LoVo (cell line): Measurements from ENCODE around the gene CCDC136.
A peak's percentile ranks its signal among the peaks of the same experiment; 100 is the strongest.

Experiments
- DNase-seq: peaks from one replicate; pipeline ENCODE4 v3.0.0-alpha.2; 2016; ENCODE audit warnings: low spot score

Gene CCDC136

DNA sequence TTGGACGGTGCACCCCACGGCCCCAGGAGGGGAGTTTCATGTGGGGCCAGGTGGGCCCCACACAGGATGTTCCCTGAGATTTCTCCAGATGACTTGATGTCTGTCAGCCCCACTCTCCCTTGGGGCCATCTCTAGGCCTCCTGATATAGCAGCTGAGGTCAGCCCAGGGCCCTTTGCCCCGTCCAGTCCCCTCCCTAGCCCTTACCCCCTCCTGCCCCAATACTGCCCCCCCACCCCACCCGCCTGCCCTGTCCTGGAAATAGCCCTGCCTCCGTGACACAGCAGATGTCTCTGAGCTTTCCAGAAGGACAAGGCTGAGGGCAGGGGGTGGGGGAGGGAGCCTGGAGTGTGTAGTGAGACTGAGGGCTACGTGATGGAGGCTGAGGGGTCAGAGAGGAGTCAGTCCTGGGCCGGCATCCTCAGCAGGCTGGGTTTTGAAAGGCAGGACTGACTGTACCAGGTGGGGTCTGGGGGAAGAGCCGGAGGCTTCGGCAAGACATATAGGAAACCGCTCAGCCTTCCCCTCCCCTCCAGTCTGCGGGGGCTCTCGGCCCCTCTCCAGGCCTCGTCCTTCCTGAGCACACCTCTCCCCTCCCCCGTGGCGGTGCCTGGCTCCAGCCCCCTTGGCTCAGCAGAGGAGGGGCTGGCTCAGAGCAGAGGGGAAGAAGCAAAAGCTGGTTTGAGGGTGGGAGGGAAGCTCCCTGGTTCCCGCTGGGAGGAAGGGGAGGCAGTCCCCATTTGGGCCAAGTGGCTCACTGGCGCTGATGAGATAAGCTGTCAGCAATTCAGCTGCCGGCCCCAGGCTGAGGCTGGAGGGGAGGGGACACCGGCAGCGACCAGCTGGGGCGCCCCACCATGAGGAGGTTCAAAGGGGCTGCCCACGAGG lies 40.5 kb downstream of the CCDC136 start:
- no peak for DNase-seq

DNA sequence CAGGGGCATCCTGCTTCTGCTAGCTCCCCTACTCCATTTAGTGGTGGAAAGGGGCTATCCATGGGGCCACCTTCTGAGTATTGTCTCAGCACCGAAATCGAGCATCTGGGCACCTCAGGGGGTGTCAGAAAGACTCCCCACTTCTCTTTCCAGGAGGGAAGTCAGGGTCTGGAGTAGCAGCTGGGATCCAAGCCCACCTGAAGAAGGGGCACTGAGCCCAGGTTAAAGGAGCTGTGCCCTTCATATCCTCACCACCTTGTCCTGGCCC lies 41.0 kb downstream of the CCDC136 start:
- DNase-seq, result no peak

DNA sequence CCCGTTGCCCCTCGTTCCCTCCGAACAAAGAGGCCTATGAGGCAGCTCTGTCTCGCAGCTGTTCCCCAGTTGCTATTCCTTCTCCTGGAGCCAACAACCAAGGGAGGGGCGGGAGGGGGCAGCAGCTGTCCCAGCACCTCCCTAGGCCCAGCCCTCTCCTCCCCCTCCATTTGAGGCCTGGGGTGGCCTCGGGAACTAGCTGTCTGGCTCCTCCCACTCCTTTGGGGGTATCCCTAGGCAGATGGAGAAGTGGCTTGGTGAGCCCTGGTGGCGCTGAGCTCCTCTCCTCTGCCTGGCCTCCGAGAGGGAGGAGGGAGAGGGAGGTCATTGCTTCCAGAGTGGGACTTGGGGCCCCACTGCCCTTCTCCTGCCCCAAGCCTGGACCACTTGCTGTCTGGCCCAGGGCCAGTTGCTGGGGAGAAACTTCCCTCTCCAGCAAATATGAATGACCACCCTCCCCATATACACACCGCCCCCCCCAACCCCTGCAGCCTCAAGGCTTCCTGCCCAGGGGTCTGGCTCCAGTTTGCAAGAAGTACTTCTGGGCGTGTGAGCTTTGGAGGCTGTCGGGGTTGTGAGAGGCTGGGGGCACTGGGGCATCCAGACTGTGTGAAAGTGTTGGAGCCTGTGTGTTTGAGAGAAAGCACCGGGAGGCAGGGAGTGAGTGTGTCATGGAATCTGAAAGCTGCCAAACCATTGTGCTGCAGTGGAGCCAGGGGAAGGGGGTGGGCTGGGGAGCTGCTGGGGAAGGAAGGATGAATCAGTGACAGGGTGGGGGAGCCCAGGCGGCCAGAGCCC lies 41.6 kb downstream of the CCDC136 start:
- no peak for DNase-seq

DNA sequence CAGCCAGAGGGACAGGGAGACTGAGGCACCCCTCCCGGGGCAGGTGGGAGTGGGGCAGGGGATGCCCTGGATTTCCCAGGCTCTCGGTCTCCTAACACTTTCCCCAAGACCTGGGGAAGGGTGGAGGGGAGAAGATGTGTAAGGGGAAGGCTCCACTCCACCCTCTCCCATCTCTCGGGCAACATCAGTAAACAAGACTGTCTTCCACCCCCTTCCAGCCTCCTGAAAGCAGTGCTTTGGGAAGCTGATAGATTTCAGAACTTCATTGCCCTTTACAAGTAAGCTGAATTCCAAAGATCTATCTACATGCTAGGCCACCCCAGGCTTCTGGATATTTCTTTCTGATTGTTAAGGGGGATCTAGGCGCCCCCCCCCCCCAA lies 42.2 kb downstream of the CCDC136 start:
- DNase-seq, result no peak

DNA sequence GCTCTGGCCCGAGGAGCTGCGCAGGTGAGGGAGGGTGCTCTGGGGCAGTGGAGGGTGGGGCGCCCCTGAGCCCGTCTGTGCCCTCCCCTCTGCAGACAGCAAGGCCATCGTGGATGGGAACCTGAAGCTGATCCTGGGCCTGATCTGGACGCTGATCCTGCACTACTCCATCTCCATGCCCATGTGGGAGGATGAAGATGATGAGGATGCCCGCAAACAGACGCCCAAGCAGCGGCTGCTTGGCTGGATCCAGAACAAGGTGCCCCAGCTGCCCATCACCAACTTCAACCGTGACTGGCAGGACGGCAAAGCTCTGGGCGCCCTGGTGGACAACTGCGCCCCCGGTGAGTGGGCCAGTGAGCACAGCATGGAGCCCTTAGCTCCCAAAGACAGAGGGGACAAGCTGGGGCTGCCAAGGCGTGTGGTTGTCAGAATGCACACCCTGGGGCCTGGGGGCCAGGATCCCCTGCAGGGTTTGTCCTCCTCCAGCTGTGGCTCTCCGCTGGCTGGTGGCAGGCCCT lies 43.5 kb downstream of the CCDC136 start:
- no peak for DNase-seq

DNA sequence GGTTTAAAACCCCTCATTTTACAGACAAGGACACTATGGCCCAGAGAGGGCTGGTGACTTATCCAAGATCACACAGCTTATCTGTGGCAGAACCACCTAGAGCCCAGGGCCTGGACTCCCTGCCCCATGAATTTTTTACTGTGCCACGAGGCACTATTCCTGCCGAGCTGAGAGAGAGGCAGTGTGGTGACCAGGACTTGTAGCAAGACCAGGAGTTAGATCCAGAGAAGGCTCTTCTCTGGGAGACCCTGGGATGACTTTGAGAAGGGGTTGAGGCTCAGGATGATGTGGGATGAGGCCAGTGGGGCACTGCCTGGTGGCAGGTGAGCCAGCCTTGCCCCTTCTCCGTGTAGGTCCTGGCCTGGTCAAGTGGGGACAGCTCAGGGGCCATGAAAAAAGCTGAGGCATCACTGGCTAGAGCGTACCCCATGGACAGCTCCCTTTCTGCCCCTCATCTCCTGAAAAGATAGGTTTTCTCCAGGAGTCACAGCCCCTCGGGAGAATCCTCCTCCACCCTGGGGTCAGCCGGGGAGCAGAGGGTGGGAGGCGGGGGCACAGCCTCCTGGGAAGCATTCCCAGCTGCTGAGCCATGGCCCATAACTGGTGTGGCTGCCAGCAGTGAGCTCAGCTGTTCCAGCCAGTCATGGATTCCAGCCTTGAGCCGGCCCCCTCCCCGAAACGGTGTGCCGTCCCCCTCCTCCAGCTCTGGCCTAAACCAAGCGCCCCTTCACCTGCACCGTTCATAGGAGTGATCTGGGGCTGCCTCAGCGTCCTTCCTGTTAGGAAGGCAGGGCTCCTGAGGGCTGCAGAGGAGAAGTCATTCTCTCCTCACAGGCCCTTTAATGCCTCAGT lies 44.2 kb downstream of the CCDC136 start:
- DNase-seq, result no peak

DNA sequence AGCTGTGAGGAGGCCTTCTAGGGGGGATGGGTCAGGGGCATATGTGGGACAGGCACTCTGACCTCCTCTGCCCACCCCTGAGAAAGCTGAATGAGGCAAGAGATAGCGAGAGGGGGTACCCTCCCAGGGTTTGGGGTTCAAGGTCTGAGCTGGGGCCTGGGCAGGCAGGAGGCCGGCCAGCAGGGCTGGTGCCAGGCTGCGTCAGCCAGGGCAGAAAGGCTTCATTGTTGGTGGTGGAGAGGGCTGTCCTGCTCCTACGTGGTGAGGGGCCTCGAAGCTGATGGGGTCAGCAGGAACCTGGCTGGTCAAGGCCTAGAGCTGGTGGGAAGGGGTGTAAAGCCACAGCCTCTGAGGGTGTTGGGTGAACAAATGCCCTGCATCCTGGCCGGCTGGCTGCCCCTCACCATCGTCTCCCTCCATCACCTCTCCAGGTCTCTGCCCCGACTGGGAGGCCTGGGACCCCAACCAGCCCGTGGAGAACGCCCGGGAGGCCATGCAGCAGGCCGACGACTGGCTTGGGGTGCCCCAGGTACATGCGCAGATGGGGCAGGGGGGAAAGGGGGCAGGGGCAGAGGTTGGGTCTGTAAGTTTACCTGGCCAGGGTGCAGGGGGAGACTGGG lies 45.1 kb downstream of the CCDC136 start:
- DNase-seq, result no peak

DNA sequence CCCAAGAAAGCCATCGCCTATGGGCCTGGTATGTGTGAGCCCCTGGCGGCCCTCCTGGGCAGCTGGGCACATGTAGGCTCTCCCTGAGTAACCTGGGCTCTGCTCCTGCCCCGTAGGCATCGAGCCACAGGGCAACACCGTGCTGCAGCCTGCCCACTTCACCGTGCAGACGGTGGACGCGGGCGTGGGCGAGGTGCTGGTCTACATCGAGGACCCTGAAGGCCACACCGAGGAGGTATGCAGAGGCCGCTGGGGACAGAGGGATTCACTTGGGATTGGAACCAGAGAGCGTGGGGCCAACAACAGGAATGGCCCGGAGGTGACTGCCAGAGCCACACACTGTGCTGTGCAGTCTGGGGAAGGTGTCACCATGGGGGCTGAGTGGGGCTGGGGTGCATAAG lies 45.8 kb downstream of the CCDC136 start:
- DNase-seq, result no peak

DNA sequence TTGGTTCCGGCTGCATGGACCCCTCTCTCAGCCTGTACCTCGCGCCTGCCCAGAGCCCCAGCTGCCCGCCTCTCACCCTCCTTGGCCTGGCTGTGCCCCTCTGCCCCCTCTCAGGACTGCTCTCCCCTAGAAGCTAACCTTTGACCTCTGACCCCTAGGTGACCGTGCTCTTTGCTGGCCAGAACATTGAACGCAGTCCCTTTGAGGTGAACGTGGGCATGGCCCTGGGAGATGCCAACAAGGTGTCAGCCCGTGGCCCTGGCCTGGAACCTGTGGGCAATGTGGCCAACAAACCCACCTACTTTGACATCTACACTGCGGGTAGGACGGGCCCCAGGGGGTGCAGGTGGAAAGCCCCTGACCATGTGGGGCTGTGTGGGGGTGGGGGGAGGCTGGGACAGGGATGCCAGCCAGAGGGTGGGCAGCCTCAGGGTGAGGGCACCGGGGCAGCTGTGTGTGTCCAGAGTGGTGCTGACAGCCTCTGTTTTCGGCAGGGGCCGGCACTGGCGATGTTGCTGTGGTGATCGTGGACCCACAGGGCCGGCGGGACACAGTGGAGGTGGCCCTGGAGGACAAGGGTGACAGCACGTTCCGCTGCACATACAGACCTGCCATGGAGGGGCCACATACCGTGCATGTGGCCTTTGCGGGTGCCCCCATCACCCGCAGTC lies 46.5 kb downstream of the CCDC136 start:
- no peak for DNase-seq

DNA sequence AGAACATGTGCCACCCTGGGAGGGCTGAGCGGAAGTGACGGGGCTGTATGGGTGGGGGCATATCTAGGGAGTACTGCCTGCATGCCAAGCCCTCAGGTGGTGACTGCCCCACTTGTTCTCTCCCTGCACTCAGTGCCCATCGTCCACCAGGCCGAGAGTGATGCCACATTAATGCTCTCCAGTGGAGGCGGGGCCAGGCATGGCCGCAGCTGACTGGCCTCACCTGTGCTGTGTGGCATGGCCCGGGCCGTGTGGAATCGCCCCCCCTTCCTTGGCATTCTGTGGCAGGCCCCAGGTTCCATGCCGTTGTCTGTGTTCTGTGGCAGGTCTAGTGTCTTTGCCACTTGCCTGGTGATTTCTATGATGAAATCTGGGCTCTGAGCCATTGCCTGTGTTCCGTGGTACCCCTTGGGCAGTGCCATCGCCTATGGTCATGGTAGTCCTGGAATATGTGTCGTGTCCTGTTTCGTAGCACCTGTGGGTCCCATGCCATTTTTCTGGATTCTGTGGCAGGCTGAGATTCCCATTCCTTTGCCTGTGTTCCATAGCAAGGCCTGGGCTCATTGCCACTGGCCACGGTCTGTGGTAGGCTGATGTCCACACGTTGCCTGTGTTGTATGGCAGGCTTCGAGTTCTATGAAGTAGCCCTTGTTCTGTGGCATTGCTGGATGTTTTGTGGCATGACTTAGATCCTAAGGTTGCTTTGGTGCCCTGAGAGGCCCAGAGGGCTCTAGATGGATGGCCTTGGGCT lies 47.4 kb downstream of the CCDC136 start:
- no peak for DNase-seq

DNA sequence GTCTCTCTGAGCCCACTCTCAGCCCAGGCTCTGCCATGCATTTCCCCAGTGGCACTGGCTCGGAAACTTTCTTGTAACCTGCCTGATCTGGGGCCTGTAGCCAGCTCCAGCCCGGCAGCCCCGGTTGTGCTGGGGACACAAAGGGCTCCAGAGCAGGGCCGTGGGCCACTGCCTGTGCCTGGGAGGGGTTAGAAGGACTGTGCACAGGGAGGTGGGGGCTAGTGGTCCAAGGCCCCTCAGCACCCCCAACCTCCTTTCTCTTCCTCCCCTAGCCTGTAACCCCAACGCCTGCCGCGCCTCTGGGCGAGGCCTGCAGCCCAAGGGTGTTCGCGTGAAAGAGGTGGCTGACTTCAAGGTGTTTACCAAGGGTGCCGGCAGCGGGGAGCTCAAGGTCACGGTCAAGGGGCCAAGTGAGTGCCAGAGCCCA lies 48.0 kb downstream of the CCDC136 start:
- DNase-seq, result no peak

DNA sequence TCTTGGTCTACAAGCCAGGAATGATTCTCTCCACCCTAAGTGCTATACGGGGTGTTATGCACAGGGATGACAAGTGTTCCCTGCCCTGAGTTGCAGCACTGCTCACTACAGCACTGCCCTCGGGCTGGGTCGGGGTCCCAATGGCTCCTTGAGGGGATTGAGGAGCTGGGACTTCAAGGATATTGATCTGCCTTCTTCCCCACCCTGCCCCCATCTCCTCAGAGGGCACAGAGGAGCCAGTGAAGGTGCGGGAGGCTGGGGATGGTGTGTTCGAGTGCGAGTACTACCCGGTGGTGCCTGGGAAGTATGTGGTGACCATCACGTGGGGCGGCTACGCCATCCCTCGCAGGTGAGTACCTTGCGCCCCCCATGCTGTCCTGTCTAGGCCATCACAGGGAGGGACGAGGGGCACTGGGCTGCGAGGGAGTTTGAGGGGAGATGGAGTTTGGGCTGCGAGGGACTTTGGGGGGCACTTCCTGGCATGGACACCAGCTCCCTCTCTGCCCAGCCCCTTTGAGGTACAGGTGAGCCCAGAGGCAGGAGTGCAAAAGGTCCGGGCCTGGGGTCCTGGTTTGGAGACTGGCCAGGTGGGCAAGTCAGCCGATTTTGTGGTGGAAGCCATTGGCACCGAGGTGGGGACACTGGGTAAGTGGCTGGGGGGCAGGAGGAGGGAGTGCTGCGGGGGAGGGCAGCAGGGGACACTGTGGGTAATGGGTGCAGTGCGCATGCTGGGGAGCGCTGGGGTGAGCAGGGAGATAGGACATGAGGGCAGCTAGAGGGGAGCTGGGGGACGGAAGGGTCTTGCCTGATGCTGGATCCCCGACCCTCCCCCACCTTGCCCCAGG lies 48.8 kb downstream of the CCDC136 start:
- DNase-seq, result no peak

DNA sequence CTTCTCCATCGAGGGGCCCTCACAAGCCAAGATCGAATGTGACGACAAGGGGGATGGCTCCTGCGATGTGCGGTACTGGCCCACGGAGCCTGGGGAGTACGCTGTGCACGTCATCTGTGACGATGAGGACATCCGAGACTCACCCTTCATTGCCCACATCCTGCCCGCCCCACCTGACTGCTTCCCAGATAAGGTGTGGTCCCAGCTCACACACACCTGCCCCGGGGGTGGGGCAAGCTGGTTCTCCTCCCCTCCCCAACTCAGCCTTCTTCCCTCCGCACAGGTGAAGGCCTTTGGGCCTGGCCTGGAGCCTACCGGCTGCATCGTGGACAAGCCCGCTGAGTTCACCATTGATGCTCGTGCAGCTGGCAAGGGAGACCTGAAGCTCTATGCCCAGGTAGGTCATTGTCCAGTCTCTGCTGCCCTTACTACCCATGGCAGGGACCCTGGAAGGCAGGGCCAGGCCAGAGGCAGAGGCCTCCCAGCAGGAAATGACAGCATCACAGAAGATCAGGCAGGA lies 49.5 kb downstream of the CCDC136 start:
- no peak for DNase-seq

DNA sequence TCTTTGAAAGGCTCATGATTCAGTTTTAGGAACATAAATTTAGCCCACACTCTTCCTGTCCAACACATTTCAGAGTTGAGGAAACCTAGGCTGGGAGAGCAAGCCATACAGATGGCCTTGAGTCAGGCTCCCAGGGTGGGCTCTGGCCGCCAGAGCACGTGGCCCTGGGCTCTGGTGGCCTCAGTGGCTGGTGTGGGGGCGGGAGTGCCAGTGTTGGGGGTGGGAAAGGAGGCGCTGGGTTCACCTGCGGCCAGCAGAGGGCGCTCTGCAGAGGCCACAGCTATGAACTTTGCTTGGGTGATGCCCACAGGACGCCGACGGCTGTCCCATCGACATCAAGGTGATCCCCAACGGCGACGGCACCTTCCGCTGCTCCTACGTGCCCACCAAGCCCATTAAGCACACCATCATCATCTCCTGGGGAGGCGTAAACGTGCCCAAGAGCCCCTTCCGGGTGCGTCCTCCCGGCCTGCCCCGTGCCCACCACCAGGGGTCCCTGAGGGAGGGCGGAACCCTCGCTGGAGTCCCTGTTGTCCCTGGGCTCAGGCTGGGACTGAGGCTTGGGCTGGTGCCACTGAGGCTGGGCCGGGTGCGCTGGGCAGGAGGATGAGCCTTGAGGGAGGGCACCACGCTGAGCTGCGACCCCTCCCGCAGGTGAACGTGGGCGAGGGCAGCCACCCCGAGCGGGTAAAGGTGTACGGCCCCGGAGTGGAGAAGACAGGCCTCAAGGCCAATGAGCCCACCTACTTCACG lies 50.3 kb downstream of the CCDC136 start:
- peak; percentile 49 for DNase-seq

DNA sequence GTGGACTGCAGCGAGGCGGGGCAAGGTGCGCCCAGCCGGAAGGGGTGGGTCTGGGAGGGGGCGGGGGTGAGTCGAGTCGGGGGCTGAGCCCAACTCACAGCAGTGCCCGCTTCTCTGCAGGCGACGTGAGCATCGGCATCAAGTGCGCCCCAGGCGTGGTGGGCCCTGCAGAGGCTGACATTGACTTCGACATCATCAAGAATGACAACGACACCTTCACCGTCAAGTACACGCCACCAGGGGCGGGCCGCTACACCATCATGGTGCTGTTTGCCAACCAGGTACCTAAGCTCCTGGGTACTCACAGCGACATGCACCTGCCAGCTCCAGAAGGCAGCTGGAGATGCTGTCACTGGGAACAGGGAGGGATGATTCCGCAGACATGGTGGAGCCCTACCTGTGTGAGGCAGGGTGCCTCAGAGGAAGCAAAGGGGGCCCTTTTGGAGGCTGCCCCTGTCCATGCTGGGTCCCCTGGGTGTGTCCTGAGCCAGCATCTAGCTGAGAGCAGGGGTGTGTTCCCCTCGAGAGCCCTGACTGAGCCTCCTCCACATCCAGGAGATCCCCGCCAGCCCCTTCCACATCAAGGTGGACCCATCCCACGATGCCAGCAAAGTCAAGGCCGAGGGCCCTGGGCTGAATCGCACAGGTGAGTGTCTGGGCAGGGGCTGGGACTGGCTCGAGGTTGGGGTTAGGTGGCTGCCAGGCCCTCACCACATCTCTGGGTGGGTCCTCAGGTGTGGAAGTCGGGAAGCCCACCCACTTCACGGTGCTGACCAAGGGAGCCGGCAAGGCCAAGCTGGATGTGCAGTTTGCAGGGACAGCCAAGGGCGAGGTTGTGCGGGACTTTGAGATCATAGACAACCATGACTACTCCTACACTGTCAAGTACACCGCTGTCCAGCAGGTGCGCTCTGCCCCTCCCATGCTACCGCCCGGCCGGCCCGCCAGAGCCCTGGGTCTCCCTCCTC lies 51.2 kb downstream of the CCDC136 start:
- no peak for DNase-seq

DNA sequence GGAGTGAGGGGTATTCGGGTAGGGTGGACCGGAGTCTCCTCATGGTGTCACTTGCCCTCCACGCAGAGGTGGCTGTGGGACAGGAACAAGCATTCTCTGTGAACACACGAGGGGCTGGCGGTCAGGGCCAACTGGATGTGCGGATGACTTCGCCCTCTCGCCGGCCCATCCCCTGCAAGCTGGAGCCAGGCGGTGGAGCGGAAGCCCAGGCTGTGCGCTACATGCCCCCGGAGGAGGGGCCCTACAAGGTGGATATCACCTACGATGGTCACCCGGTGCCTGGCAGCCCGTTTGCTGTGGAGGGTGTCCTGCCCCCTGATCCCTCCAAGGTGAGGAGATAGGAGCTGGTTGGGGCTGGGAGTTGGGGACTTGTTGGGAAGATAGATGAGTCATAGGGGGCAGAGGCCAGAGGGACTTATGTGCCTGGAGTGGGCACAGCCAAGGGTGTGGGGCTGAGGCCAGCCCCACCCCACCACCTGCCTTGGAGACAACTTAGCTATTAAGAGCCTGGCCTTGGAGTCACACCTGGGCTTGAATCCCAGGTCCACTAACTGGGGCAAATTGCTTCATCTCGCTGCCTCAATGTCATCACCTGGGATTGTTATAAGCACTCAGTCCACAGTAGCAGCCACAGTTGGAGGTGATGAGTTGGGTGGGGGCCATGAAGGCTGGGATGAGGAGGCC lies 52.3 kb downstream of the CCDC136 start:
- no peak for DNase-seq

DNA sequence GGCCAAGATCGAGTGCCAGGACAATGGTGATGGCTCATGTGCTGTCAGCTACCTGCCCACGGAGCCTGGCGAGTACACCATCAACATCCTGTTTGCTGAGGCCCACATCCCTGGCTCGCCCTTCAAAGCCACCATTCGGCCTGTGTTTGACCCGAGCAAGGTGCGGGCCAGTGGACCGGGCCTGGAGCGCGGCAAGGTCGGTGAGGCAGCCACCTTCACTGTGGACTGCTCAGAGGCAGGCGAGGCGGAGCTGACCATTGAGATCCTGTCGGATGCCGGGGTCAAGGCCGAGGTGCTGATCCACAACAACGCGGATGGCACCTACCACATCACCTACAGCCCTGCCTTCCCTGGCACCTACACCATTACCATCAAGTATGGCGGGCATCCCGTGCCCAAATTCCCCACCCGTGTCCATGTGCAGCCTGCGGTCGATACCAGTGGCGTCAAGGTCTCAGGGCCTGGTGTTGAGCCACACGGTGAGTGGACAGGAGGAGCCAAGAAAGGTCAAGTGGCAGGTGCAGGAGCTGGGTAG lies 53.1 kb downstream of the CCDC136 start:
- no peak for DNase-seq
